Hematopoietic multipotent progenitor cell treated with erythropoietin and hydrocortisone succinate and interleukin-3 and kit ligand, for 4 days (in vitro differentiated cells): ENCODE data around the gene COPS7A.

Experiments
- DNase-seq: peaks from one replicate; pipeline ENCODE4 v3.0.0-alpha.2; 2015

COPS7A gene

GRCh38 chr12:6770600-6770999 is 46.8 kb downstream of the COPS7A start:
- DNase-seq = no peak

- no peak for DNase-seq
These were observed 47.2 kb downstream of the COPS7A start for GRCh38 chr12:6771091-6771495.

GRCh38 chr12:6771509-6772330 is 47.9 kb downstream of the COPS7A start:
- no peak for DNase-seq

- DNase-seq = no peak
These were observed 48.5 kb downstream of the COPS7A start, which contains the start of gene LAG3 for GRCh38 chr12:6772331-6772695. TSS of gene LAG3 (plus strand) at chr12:6772520. CDS start at chr12:6772853, 333 bp downstream.

GRCh38 chr12:6772726-6773589 is 49.1 kb downstream of the COPS7A start:
- DNase-seq = no peak

GRCh38 chr12:6773590-6774351 is 49.9 kb downstream of the COPS7A start:
- DNase-seq = no peak

GRCh38 chr12:6774499-6775062 is 50.7 kb downstream of the COPS7A start:
- no peak for DNase-seq

GRCh38 chr12:6775185-6776174 is 51.6 kb downstream of the COPS7A start:
- no peak for DNase-seq

GRCh38 chr12:6777386-6777785 is 53.5 kb downstream of the COPS7A start:
- DNase-seq = no peak

GRCh38 chr12:6778217-6778573 is 54.3 kb downstream of the COPS7A start:
- no peak for DNase-seq

- DNase-seq = peak; percentile 96
These were observed 55.0 kb downstream of the COPS7A start for GRCh38 chr12:6778574-6779550.

- DNase-seq = no peak
These were observed 56.0 kb downstream of the COPS7A start for GRCh38 chr12:6779708-6780432.

- DNase-seq = no peak
These were observed 56.7 kb downstream of the COPS7A start for GRCh38 chr12:6780573-6780972.
